Subcutaneous adipose tissue (tissue), 4 donors: ENCODE results near the gene ZFAND5. TPM values are rescaled to one million over a fixed set of nuclear protein-coding genes. Genes with fewer than 3 reads are reported as not detected.

Experiments
- CTCF ChIP-seq: fragments of 450-650 bp; IDR thresholded peaks from one replicate; pipeline ENCODE4 v1.5.1; 2016; ENCODE audit warnings: low read depth, mild to moderate bottlenecking, control low read depth, antibody characterized with exemption, moderate library complexity
- total RNA-seq, 4 donors: library from RNA; depleted of rRNA; stranded (reverse); fragments of >200 nt; gene quantifications; one replicate each; pipeline ENCODE4 v1.1.0, GENCODE V29; 2016

The ZFAND5 gene
- total RNA-seq, 4 donors from 2014 or later: 685 to 1,221 (median 791) TPM

- no peak for TF ChIP-seq CTCF
These were observed 30.2 kb downstream of the ZFAND5 start for GRCh38 chr9:72334658-72335337.

DNA sequence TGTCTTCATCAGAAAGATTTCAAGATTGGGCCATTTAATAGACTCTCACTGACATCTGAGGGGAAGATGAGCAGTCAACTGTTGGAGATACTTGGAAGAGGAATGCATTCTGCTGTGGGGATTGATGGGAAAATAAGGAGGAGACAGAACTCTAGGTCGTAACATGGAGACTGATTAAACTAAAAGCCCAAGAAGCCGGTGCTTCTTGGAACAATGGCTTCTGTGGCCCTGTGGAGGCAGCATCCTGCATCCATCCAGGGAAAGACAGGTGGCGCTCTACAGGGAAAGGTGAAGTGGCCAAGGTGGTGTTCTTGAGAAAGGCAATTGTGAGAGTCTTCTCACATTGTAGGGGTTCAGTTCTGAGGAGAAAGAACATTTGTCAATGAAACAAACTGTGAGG is 31.3 kb downstream of the ZFAND5 start:
- TF ChIP-seq CTCF: no peak

DNA sequence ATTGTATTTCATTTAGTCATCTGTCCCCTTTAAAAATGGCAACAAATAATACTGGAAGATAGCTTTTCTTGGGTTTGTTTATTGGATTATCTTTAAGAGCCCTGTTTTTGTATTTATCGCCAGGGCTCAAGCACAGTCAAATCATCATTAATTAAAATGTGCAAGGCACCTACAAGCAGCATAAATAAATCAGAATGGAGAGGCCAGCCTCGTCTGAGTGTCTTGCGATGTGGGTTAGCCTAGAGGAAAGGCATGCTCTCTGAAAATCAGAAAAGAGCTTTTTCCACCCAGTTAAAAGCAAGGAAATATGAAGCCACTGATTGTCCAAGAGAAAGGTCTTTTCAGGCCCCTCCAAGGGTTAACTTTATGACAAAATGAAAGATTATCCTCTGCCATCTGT is 31.8 kb downstream of the ZFAND5 start:
- no peak for TF ChIP-seq CTCF

- no peak for TF ChIP-seq CTCF
These were observed 32.7 kb downstream of the ZFAND5 start for GRCh38 chr9:72332351-72332750.

DNA sequence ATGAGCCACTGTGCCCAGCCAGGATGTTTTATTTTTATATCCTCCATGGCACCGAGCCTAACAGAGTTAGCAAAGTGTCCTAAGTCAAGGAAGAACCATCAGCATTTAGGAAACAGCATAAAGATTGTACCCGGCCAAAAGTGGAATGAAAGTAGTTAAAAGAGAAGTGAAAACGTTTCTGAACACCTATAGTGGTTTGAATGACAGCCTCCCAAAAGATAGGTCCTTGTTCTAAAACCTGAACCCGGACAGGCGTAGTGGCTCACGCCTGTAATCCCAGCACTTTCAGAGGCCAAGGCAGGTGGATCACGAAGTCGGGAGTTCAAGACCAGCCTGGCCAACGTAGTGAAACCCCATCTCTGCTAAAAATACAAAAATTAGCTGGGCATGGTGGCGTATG is 37.4 kb downstream of the ZFAND5 start:
- TF ChIP-seq CTCF: no peak

GRCh38 chr9:72326641-72327040 is 38.4 kb downstream of the ZFAND5 start:
- no peak for TF ChIP-seq CTCF

GRCh38 chr9:72324974-72325373 is 40.0 kb downstream of the ZFAND5 start:
- no peak for TF ChIP-seq CTCF
